ENCODE measurements around the gene TRMT2A.
A peak's percentile ranks its signal among the peaks of the same experiment; 100 is the strongest.

Gene TRMT2A

GRCh38 chr22:20099099-20099711 lies 17.8 kb downstream of the TRMT2A start:
- Mint-ChIP-seq H3K27ac (peak overlapping the region; percentile 86), H3K4me3 (no peak overlapping the region), H3K4me1 (ENCODE audit: low read depth) (peaks cover 44% of the 10 kb centered on the region)

GRCh38 chr22:20096574-20097420 lies 20.2 kb downstream of the TRMT2A start:
- Mint-ChIP-seq H3K9me3 (no peaks in the 10 kb centered on the region), H3K4me3 (no peak overlapping the region), H3K4me1 (ENCODE audit: low read depth) (peaks cover 38% of the 10 kb centered on the region), H3K27ac (no peak overlapping the region), H3K27me3 (ENCODE audit: low read depth) (no peaks in the 10 kb centered on the region), H3K36me3 (ENCODE audit: low read depth) (peaks cover 54% of the 10 kb centered on the region)

More at GRCh38 chr22:20099099-20099711, 17.8 kb downstream of the TRMT2A start:
- Mint-ChIP-seq H3K27me3 (ENCODE audit: low read depth) (no peaks in the 10 kb centered on the region), H3K9me3 (no peaks in the 10 kb centered on the region), H3K36me3 (ENCODE audit: low read depth) (peaks cover 58% of the 10 kb centered on the region)

GRCh38 chr22:20095521-20095920 lies 21.5 kb downstream of the TRMT2A start:
- Mint-ChIP-seq H3K36me3 (ENCODE audit: low read depth) (peaks cover 65% of the 10 kb centered on the region), H3K4me3 (no peak overlapping the region), H3K27ac (no peak overlapping the region), H3K9me3 (no peaks in the 10 kb centered on the region), H3K4me1 (ENCODE audit: low read depth) (peaks cover 33% of the 10 kb centered on the region), H3K27me3 (ENCODE audit: low read depth) (no peaks in the 10 kb centered on the region)

- Mint-ChIP-seq H3K27me3 (ENCODE audit: low read depth) (no peaks in the 10 kb centered on the region), H3K27ac (no peak overlapping the region), H3K9me3 (no peaks in the 10 kb centered on the region), H3K4me3 (no peak overlapping the region), H3K36me3 (ENCODE audit: low read depth) (peaks cover 69% of the 10 kb centered on the region), H3K4me1 (ENCODE audit: low read depth) (peaks cover 23% of the 10 kb centered on the region)
Observed at GRCh38 chr22:20094197-20094807, 22.7 kb downstream of the TRMT2A start.

GRCh38 chr22:20093418-20094196 lies 23.4 kb downstream of the TRMT2A start:
- H3K36me3 Mint-ChIP-seq (ENCODE audit: low read depth), result peaks cover 63% of the 10 kb centered on the region
- H3K4me1 Mint-ChIP-seq (ENCODE audit: low read depth), result peaks cover 16% of the 10 kb centered on the region
- no peaks in the 10 kb centered on the region for H3K27me3 Mint-ChIP-seq (ENCODE audit: low read depth)
- H3K27ac Mint-ChIP-seq, result no peak overlapping the region
- no peaks in the 10 kb centered on the region for H3K9me3 Mint-ChIP-seq
- no peak overlapping the region for H3K4me3 Mint-ChIP-seq

- no peaks in the 10 kb centered on the region for H3K27me3 Mint-ChIP-seq (ENCODE audit: low read depth)
- no peaks in the 10 kb centered on the region for H3K9me3 Mint-ChIP-seq
- no peak overlapping the region for H3K27ac Mint-ChIP-seq
- H3K4me1 Mint-ChIP-seq (ENCODE audit: low read depth), result peaks cover 15% of the 10 kb centered on the region
- peaks cover 62% of the 10 kb centered on the region for H3K36me3 Mint-ChIP-seq (ENCODE audit: low read depth)
- no peak overlapping the region for H3K4me3 Mint-ChIP-seq
Observed at GRCh38 chr22:20092477-20092854, 24.6 kb downstream of the TRMT2A start.

GRCh38 chr22:20091690-20092476 lies 25.1 kb downstream of the TRMT2A start:
- peaks cover 62% of the 10 kb centered on the region for H3K36me3 Mint-ChIP-seq (ENCODE audit: low read depth)
- no peak overlapping the region for H3K4me3 Mint-ChIP-seq
- H3K9me3 Mint-ChIP-seq, result no peaks in the 10 kb centered on the region

GRCh38 chr22:20090730-20091240 lies 26.2 kb downstream of the TRMT2A start:
- H3K36me3 Mint-ChIP-seq (ENCODE audit: low read depth), result peaks cover 59% of the 10 kb centered on the region
- H3K27me3 Mint-ChIP-seq (ENCODE audit: low read depth), result no peaks in the 10 kb centered on the region
- peaks cover 18% of the 10 kb centered on the region for H3K4me1 Mint-ChIP-seq (ENCODE audit: low read depth)
- no peak overlapping the region for H3K4me3 Mint-ChIP-seq
- no peaks in the 10 kb centered on the region for H3K9me3 Mint-ChIP-seq
- peak overlapping the region; percentile 1 for H3K27ac Mint-ChIP-seq

More at GRCh38 chr22:20091690-20092476, 25.1 kb downstream of the TRMT2A start:
- H3K27me3 Mint-ChIP-seq (ENCODE audit: low read depth), result no peaks in the 10 kb centered on the region
- H3K27ac Mint-ChIP-seq, result no peak overlapping the region
- H3K4me1 Mint-ChIP-seq (ENCODE audit: low read depth), result peaks cover 15% of the 10 kb centered on the region

GRCh38 chr22:20089977-20090729 lies 26.9 kb downstream of the TRMT2A start:
- Mint-ChIP-seq H3K4me3 (no peak overlapping the region), H3K27ac (no peak overlapping the region), H3K9me3 (no peaks in the 10 kb centered on the region), H3K4me1 (ENCODE audit: low read depth) (peaks cover 16% of the 10 kb centered on the region), H3K27me3 (ENCODE audit: low read depth) (no peaks in the 10 kb centered on the region), H3K36me3 (ENCODE audit: low read depth) (peaks cover 55% of the 10 kb centered on the region)

- H3K36me3 Mint-ChIP-seq (ENCODE audit: low read depth), result peaks cover 50% of the 10 kb centered on the region
- no peak overlapping the region for H3K4me3 Mint-ChIP-seq
- H3K27ac Mint-ChIP-seq, result no peak overlapping the region
- H3K27me3 Mint-ChIP-seq (ENCODE audit: low read depth), result no peaks in the 10 kb centered on the region
- H3K9me3 Mint-ChIP-seq, result no peaks in the 10 kb centered on the region
- H3K4me1 Mint-ChIP-seq (ENCODE audit: low read depth), result peaks cover 21% of the 10 kb centered on the region
Observed at GRCh38 chr22:20089226-20089976, 27.6 kb downstream of the TRMT2A start.

GRCh38 chr22:20088263-20088648 lies 28.8 kb downstream of the TRMT2A start:
- Mint-ChIP-seq H3K36me3 (ENCODE audit: low read depth) (peaks cover 41% of the 10 kb centered on the region), H3K4me3 (no peak overlapping the region), H3K27me3 (ENCODE audit: low read depth) (no peaks in the 10 kb centered on the region), H3K9me3 (no peaks in the 10 kb centered on the region), H3K27ac (no peak overlapping the region), H3K4me1 (ENCODE audit: low read depth) (peaks cover 26% of the 10 kb centered on the region)

- H3K4me3 Mint-ChIP-seq, result no peak overlapping the region
- peaks cover 32% of the 10 kb centered on the region for H3K4me1 Mint-ChIP-seq (ENCODE audit: low read depth)
- H3K36me3 Mint-ChIP-seq (ENCODE audit: low read depth), result peaks cover 41% of the 10 kb centered on the region
- no peaks in the 10 kb centered on the region for H3K27me3 Mint-ChIP-seq (ENCODE audit: low read depth)
- H3K27ac Mint-ChIP-seq, result no peak overlapping the region
- no peaks in the 10 kb centered on the region for H3K9me3 Mint-ChIP-seq
Observed at GRCh38 chr22:20087319-20088262, 29.4 kb downstream of the TRMT2A start.

All from T-helper 1 cell treated with Interleukin-12 subunit alpha and Interleukin-12 subunit beta and Interleukin-4 antibody, amounts not matched to agents 30 μg/mL and 1 μg/mL, for 36 hours (primary cell).